GM23338 (cell line): ENCODE measurements around the gene EVI5. TPM values are rescaled to one million over a fixed set of nuclear protein-coding genes. Genes with fewer than 3 reads are reported as not detected.

Experiments used
- ATAC-seq: fragments of 200-7000 bp; cut with Tn5 transposase; 3 replicates; pipeline ENCODE4 v1.9.1; 2020
- DNase-seq: peaks from one replicate; pipeline ENCODE4 v3.0.0-alpha.2; 2015; ENCODE audit warnings: low spot score
- H2AFZ ChIP-seq: fragments of 200-600 bp; sonication (generic); 2 replicates; pipeline ENCODE4 v1.8.0; 2016; ENCODE audit warnings: antibody characterized with exemption, mild to moderate bottlenecking, moderate library complexity
- H3F3A ChIP-seq: fragments of 200-600 bp; sonication (generic); replicated peaks from 2 replicates; pipeline ENCODE4 v1.8.0; 2017; ENCODE audit warnings: antibody characterized with exemption, mixed run types, low read depth
- H3K27ac ChIP-seq: fragments of 200-600 bp; sonication (generic); 2 replicates; pipeline ENCODE4 v1.6.1; 2016; ENCODE audit warnings: low read depth
- H3K27me3 ChIP-seq: fragments of 200-600 bp; sonication (generic); 2 replicates; pipeline ENCODE4 v1.8.0; 2016; ENCODE audit warnings: mild to moderate bottlenecking, mixed run types, moderate library complexity; ENCODE audit not compliant: insufficient read depth
- H3K36me3 ChIP-seq: fragments of 200-600 bp; sonication (generic); 2 replicates; pipeline ENCODE4 v1.8.0; 2016; ENCODE audit warnings: mild to moderate bottlenecking; ENCODE audit not compliant: insufficient read depth
- H3K4me1 ChIP-seq: fragments of 200-600 bp; sonication (generic); 2 replicates; pipeline ENCODE4 v1.8.0; 2016; ENCODE audit warnings: mild to moderate bottlenecking, moderate library complexity; ENCODE audit not compliant: insufficient read depth
- H3K4me2 ChIP-seq: fragments of 200-600 bp; sonication (generic); 2 replicates; pipeline ENCODE4 v1.7.1; 2017; ENCODE audit warnings: mixed run types
- H3K4me3 ChIP-seq: fragments of 200-600 bp; sonication (generic); 2 replicates; pipeline ENCODE4 v1.6.1; 2016; ENCODE audit warnings: mixed run types
- H3K79me2 ChIP-seq: fragments of 200-600 bp; sonication (generic); replicated peaks from 2 replicates; pipeline ENCODE4 v1.8.0; 2017; ENCODE audit warnings: mild to moderate bottlenecking; ENCODE audit not compliant: insufficient read depth
- H3K9me2 ChIP-seq: fragments of 200-600 bp; sonication (generic); 2 replicates; pipeline ENCODE4 v1.8.0; 2017; ENCODE audit not compliant: insufficient read depth
- H4K20me1 ChIP-seq: fragments of 200-600 bp; sonication (generic); replicated peaks from 2 replicates; pipeline ENCODE4 v1.8.0; 2017; ENCODE audit warnings: mild to moderate bottlenecking; ENCODE audit not compliant: insufficient read depth
- H3K27ac Mint-ChIP-seq: 2 replicates; pipeline ENCODE4 v1.8.0; 2020; ENCODE audit warnings: inconsistent platforms, mild to moderate bottlenecking, moderate library complexity, mixed read lengths
- H3K27me3 Mint-ChIP-seq: 3 replicates; pipeline ENCODE4 v1.8.0; 2022; ENCODE audit warnings: low read depth, mild to moderate bottlenecking, moderate library complexity, mixed read lengths, inconsistent platforms; ENCODE audit not compliant: insufficient read depth, poor library complexity
- H3K36me3 Mint-ChIP-seq: 3 replicates; pipeline ENCODE4 v1.8.0; 2021; ENCODE audit warnings: low read depth, mild to moderate bottlenecking, inconsistent platforms, moderate library complexity, mixed read lengths
- H3K4me1 Mint-ChIP-seq: 3 replicates; pipeline ENCODE4 v1.8.0; 2020; ENCODE audit warnings: mild to moderate bottlenecking, inconsistent platforms, mixed read lengths
- H3K4me3 Mint-ChIP-seq: 3 replicates; pipeline ENCODE4 v1.8.0; 2021; ENCODE audit warnings: moderate library complexity, mild to moderate bottlenecking, inconsistent platforms, mixed read lengths
- H3K9me3 Mint-ChIP-seq: 3 replicates; pipeline ENCODE4 v1.8.0; 2020; ENCODE audit warnings: moderate library complexity, mild to moderate bottlenecking, inconsistent platforms, mixed read lengths
- CTCF ChIP-seq, 2 experiments: fragments of 200-600 bp in 1 of 2; sonication (generic) in 1 of 2; conservative IDR thresholded peaks; 2 replicates each; pipeline versions ENCODE4 v1.5.1 to v1.6.1; 2016 to 2017; ENCODE audit warnings: antibody characterized with exemption in 2 of 2, low read depth in 2 of 2, mild to moderate bottlenecking in 2 of 2, moderate library complexity in 1 of 2
- ETS1 ChIP-seq: IDR thresholded peaks from 2 replicates; pipeline ENCODE4 v1.6.1; 2016; ENCODE audit warnings: antibody characterized with exemption
- JUNB ChIP-seq: IDR thresholded peaks from one replicate; pipeline ENCODE4 v1.6.1; 2016; ENCODE audit warnings: antibody characterized with exemption; ENCODE audit not compliant: unreplicated experiment
- NANOG ChIP-seq: IDR thresholded peaks from 2 replicates; pipeline ENCODE4 v1.6.1; 2016; ENCODE audit warnings: antibody characterized with exemption, borderline replicate concordance
- ZNF114 ChIP-seq: fragments of 250-450 bp; sonication (Bioruptor Pico); IDR thresholded peaks from 2 replicates; pipeline ENCODE4 v1.5.0; 2020; ENCODE audit warnings: mild to moderate bottlenecking, moderate library complexity
- ZNF331 ChIP-seq: fragments of 250-450 bp; sonication (Bioruptor Pico); IDR thresholded peaks from 2 replicates; pipeline ENCODE4 v1.5.0; 2020; ENCODE audit warnings: low read depth, mild to moderate bottlenecking, moderate library complexity
- ZNF462 ChIP-seq: fragments of 250-450 bp; sonication (Bioruptor Pico); IDR thresholded peaks from 2 replicates; pipeline ENCODE4 v1.5.0; 2020; ENCODE audit warnings: mild to moderate bottlenecking, moderate library complexity
- polyA plus RNA-seq: library from polyadenylated mRNA; unstranded; fragments of >200 nt; fragmentation: Nextera tagmentation; extraction: Ambion mirVana; gene quantifications from 2 replicates; pipeline ENCODE4 v1.2.1, GENCODE V29; 2016
- total RNA-seq: library from RNA; depleted of rRNA; stranded (reverse); fragments of >200 nt; shearing (Covaris generic); gene quantifications from 2 replicates; pipeline ENCODE4 v1.2.3, GENCODE V29; 2014

EVI5 gene
- total and polyA plus RNA-seq, 2 experiments from 2014 or later: 15.6 to 24.8 TPM

- TF ChIP-seq ZNF331 (no peak), JUNB (no peak), ETS1 (no peak), ZNF114 (CRISPR knock-in tag) (no peak), CTCF (conservative IDR thresholded peaks at IDR 0.05; ENCODE audit: low read depth in 2 of 2) (no peak)
- Mint-ChIP-seq H3K4me3 (no peak overlapping the region), H3K27ac (no peak overlapping the region), H3K9me3 (no peaks in the 10 kb centered on the region), H3K27me3 (peaks cover 3% of the 10 kb centered on the region), H3K36me3 (no peaks in the 10 kb centered on the region), H3K4me1 (no peaks in the 10 kb centered on the region)
- Histone ChIP-seq H2AFZ (no peak overlapping the region), H3K36me3 (no peaks in the 10 kb centered on the region), H3K4me1 (no peaks in the 10 kb centered on the region), H3K27me3 (no peaks in the 10 kb centered on the region), H3F3A (no peaks in the 10 kb centered on the region), H3K9me2 (no peaks in the 10 kb centered on the region), H3K4me2 (no peak overlapping the region), H3K4me3 (no peak overlapping the region), H4K20me1 (no peaks in the 10 kb centered on the region), H3K79me2 (no peaks in the 10 kb centered on the region), H3K27ac (no peak overlapping the region)
- no peak for DNase-seq
- no peak for ATAC-seq
Observed at GRCh38 chr1:92505015-92505692, 279.8 kb downstream of the EVI5 start.

- Histone ChIP-seq H4K20me1 (no peaks in the 10 kb centered on the region), H3K27ac (no peak overlapping the region), H3K4me1 (no peaks in the 10 kb centered on the region), H3K27me3 (no peaks in the 10 kb centered on the region), H3K79me2 (no peaks in the 10 kb centered on the region), H3K4me2 (no peak overlapping the region), H3K9me2 (no peaks in the 10 kb centered on the region), H3K4me3 (no peak overlapping the region), H3F3A (no peaks in the 10 kb centered on the region), H2AFZ (no peak overlapping the region), H3K36me3 (no peaks in the 10 kb centered on the region)
- TF ChIP-seq ZNF331: no peak
- no peak for TF ChIP-seq ZNF462
- no peak for TF ChIP-seq NANOG
- Mint-ChIP-seq H3K4me3 (no peak overlapping the region), H3K4me1 (no peaks in the 10 kb centered on the region), H3K27me3 (peaks cover 3% of the 10 kb centered on the region), H3K27ac (no peak overlapping the region), H3K9me3 (no peaks in the 10 kb centered on the region), H3K36me3 (no peaks in the 10 kb centered on the region)
- ATAC-seq: no peak
- DNase-seq: no peak
Observed at GRCh38 chr1:92504291-92505014, 280.5 kb downstream of the EVI5 start.
